Muscle of arm (tissue), 12 donors: ENCODE data around the gene GNAO1. TPM values are rescaled to one million over a fixed set of nuclear protein-coding genes. Genes with fewer than 3 reads are reported as not detected.
"Not testable (repeated sequence)": the region's sequence is repeated elsewhere in the genome, so short reads cannot be mapped to it uniquely, and the experiment has no call there.

ENCODE experiments used
- DNase-seq: peaks from one replicate; pipeline ENCODE4 v3.0.0-alpha.2; 2013
- polyA plus RNA-seq, 12 donors: library from polyadenylated mRNA; unstranded; fragments of 120-200 nt; gene quantifications; one replicate each; pipeline ENCODE4 v1.2.1, GENCODE V29; 2013; ENCODE audit not compliant: insufficient read length in 12 of 12

GNAO1 gene
- polyA plus RNA-seq, 12 donors, result 0.27 to 24.8 (median 1.8) TPM; not detected in 1

DNA sequence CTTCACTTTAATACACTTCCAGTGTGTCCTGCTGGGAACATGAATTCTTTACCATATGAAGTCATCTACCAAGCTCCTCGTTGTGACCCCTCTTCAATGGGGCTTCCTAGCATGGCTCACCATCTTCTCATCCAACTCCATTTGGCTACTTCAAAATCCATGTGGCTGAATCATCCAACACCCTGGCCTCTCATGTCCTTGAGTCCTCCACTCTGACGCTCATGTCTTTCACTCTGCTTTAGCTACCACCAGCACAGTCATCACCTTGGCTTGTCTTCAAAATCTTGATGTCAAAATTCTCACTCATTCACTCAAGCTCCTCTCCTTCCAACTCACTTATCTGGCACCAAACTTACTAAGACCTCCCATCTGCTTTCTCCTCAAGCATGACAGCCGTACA lies 198.3 kb downstream of the GNAO1 start:
- DNase-seq, result no peak

DNA sequence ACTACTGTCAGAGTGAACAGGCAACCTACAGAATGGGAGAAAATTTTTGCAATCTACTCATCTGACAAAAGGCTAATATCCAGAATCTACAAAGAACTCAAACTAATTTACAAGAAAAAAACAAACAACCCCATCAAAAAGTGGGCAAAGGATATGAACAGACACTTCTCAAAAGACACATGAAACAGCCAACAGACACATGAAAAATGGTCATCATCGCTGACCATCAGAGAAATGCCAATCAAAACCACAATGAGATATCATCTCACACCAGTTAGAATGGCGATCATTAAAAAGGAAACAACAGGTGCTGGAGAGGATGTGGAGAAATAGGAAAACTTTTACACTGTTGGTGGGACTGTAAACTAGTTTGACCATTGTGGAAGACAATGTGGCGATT lies 205.4 kb downstream of the GNAO1 start:
- not testable (repeated sequence) for DNase-seq

DNA sequence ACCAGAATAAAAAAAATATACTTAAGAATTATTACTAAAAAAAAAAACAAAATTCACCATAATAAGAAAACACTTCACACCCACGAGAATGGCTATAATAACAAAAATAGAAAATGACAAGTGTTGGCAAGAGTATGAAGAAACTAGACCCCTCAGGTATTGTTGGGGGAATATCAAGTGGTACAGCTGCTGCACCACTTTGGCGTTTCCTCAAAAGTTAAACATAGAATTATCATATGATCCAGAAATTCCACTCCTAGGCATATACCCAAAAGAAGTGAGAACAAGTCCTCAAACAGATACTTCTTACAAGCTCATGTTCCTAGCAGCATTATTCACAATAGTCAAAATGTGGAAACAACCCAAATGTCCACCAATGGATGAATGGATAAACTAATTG lies 207.8 kb downstream of the GNAO1 start:
- DNase-seq, result no peak

DNA sequence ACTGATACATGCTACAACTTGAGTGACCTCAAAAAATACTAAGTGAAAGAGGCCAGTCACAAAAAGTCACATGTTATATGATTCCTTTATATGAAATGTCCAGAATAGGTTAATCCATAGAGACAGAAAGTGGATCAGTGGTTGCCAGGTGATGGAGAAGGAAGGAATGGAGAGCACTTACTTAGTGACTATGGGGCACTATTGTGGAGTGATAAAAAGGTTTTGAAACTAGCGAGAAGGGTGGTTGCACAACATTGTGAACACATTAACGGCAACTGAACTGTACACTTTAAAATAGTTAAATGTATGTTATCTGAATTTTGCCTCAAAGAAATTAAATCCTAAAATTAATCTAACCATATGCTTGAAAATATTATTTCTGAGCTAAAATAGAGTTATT lies 208.2 kb downstream of the GNAO1 start:
- DNase-seq, result no peak

DNA sequence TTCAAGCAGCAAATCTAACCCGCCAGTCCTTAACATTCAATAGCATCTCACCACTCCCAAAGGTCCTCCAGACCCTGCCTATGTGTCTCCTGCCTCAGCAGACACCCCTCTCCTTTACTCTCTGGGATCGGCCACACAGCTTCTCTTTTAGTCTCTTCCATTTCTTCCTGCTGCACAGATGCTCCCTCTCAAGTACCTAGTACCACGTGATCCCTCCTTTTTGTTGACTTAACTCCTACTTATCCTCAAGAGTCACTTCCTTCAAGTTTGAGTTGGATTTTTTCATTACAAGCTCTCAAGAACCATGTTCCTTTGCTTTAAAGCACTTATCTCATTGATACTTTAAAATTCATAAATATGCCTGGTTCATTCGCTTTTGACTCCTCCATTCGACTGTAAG lies 209.2 kb downstream of the GNAO1 start:
- no peak for DNase-seq

DNA sequence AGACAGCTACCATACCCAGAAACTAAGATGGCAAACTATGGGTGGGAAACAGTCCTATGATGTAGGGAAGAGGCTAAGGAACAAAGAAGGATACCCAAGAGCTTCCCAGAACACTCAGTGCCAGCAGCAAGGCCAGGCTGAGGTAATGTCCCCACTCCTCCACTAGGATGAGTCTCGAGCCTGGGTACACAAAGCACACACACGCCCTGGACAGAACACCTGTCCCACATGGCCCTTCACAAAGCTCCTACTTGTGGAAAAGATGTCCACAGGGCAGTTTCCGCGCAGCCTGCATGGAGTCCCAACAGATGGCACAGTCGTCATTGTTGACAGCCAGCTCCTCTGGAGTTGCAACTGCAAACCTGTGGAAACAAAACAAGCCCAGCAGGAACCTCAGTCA lies 210.2 kb downstream of the GNAO1 start:
- DNase-seq, result no peak

DNA sequence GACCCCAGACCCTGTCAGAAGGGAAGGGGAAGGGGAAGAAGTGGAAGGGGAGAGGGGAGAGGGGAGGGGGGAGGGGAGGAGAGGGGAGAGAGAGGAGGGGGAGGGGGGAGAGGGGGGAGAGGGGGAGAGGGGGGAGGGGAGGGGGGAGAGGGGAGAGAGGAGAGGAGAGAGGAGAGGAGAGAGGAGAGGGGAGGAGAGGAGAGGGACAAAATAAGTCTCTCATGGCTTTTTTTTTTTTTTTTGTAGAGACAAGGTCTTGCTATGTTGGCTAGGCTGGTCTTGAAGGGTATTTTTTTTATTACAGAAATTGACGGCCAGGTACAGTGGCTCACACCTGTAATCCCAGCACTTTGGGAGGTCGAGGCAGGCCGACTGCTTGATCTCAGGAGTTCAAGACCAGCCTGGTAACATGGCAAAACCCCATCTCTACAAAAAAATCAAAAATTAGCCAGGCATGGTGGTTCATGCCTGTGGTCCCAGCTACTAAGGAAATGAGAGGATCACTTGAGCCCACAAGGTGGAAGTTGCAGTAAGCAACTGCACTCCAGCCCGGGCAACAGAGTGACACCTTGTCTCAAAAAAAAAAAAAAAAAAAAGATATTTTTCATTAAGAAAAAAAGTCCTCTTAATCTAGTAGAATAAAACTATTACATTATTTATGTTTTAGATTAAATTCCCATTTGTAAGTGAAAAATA lies 214.8 kb downstream of the GNAO1 start:
- no peak for DNase-seq

Other genes with a start within 250 kb of the GNAO1 start
- gene AMFR, start 234.1 kb downstream of the GNAO1 start, polyA plus RNA-seq, result 100 to 1,000 TPM in 1 of 12 donors, 10 to 100 TPM in 11; 25.9 to 909 (median 60.0) TPM